ENCODE measurements around the gene POLD4. TPM values are rescaled to one million over a fixed set of nuclear protein-coding genes. Genes with fewer than 3 reads are reported as not detected.
"Not testable (repeated sequence)": the region's sequence is repeated elsewhere in the genome, so short reads cannot be mapped to it uniquely, and the experiment has no call there.

Gene POLD4
- total RNA-seq (64.4 and 74.9 TPM in 2 replicates), polyA plus RNA-seq (49.8 and 51.9 TPM in 2 replicates)

DNA sequence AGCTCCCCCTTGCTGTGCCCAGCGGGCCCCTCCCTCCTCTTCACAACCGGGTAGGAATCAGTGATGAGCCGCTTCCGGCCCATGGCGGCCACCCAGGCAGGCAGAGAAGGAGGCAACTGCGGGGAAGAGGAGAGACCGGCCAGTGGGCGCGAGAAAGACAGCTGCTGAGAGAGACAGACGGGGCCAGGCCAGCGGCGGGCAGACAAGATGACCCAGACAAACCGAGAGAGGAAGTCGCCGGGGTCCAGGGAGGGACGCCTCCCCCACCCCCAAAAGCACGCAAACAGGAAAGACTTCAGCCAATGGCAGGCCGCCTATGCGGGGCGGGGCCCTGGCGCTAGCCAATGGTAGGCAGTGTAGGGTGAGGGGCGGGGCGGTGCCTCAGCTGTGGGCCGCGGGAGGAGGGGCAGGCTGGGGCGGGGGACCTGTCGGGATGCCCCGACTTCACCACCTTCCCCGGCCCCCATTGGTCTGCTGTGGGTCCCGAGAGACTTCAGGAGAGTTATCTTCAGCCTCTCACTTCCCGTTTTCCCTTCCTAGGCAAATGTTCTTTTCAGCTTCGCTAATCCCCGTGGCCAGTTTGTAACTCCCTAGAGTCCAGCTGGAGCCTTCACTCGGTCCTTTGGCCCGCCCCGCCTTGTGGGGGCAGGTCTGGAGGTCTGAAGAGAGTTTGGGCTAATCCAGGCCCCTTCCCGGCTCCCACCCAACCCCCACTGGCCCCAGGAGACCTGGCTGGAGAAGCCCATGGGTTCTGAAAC lies at the start of gene POLD4:
TSS of gene POLD4 (minus strand) at position 230 of the 758 bp plus-strand sequence. CDS start at position 83, 147 bp downstream.
- peak within 1 kb of the TSS; percentile 67 for H3K4me3 ChIP-seq
- TF ChIP-seq, protein P1, sequence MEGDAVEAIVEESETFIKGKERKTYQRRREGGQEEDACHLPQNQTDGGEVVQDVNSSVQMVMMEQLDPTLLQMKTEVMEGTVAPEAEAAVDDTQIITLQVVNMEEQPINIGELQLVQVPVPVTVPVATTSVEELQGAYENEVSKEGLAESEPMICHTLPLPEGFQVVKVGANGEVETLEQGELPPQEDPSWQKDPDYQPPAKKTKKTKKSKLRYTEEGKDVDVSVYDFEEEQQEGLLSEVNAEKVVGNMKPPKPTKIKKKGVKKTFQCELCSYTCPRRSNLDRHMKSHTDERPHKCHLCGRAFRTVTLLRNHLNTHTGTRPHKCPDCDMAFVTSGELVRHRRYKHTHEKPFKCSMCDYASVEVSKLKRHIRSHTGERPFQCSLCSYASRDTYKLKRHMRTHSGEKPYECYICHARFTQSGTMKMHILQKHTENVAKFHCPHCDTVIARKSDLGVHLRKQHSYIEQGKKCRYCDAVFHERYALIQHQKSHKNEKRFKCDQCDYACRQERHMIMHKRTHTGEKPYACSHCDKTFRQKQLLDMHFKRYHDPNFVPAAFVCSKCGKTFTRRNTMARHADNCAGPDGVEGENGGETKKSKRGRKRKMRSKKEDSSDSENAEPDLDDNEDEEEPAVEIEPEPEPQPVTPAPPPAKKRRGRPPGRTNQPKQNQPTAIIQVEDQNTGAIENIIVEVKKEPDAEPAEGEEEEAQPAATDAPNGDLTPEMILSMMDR (IDR thresholded peaks at IDR 0.05; ENCODE audit: low read depth, low read length), result no peak
- no peaks in the 10 kb centered on the region for H3K27me3 ChIP-seq
- peak; percentile 97 to 99 for DNase-seq (ENCODE audit: low read depth in 1 of 2, low spot score in 1 of 2)
- H3K4me1 ChIP-seq (ENCODE audit: low read depth), result peaks cover 10% of the 10 kb centered on the region
- H3K27ac ChIP-seq, result peak within 1 kb of the TSS; percentile 91
- H3K9me3 ChIP-seq (ENCODE audit: low read depth), result no peaks in the 10 kb centered on the region
- H3K36me3 ChIP-seq, result no peaks in the 10 kb centered on the region

DNA sequence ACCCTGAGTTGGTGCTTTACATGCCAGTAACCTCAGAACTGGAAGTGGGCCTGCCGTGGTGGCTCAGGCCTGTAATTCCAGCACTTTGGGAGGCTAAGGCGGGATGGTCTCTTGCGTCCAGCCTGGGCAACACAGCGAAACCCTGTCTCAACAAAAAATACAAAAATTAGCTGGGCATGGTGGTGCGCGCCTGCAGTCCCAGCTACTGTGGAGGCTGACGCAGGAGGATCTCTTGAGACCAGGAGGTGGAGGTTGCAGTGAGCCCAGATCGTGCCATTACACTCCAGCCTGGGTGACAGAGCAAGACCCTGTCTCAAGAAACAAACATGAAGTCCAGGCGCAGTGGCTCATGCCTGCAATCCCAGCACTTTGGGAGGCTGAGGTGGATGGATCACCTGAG lies 49.7 kb upstream of the POLD4 start:
- H3K27me3 ChIP-seq; H3K4me3 ChIP-seq; H3K9me3 ChIP-seq (ENCODE audit: low read depth); H3K36me3 ChIP-seq; H3K27ac ChIP-seq; DNase-seq (ENCODE audit: low read depth in 1 of 2, low spot score in 1 of 2): not testable (repeated sequence)
- H3K4me1 ChIP-seq (ENCODE audit: low read depth), result peaks cover 10% of the 10 kb centered on the region

DNA sequence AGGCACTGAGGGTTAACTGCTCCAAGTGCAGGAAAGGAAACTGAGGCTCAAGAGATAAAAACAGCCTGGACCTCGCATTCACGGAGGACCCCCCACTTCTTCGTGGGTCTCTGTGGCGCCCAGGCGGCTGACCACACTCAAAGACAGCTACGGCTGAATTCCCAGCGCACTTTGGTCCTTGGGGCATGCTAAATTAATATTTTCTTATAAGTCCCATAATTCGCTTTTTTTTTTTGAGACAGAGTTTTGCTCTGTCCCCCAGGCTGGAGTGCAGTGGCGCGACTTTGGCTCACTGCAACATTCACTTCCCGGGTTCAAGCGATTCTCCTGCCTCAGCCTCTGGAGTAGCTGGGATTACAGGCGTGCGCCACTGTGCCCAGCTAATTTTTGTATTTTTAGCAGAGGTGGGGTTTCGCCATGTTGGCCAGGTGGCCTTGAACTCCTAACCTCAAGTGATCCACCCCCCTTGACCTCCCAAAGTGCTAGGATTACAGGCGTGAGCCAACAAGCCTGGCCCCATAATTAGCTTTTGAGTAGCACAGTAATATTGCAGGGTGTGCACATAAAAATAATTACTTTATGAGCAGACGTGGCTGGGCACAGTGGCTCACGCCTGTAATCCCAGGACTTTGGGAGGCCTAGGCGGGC lies 49.0 kb upstream of the POLD4 start:
- peaks cover 10% of the 10 kb centered on the region for H3K4me1 ChIP-seq (ENCODE audit: low read depth)
- H3K27ac ChIP-seq, result peak overlapping the region; percentile 58
- peaks cover 17% of the 10 kb centered on the region for H3K36me3 ChIP-seq
- DNase-seq (ENCODE audit: low read depth in 1 of 2, low spot score in 1 of 2); H3K4me3 ChIP-seq; H3K9me3 ChIP-seq (ENCODE audit: low read depth); H3K27me3 ChIP-seq: not testable (repeated sequence)

DNA sequence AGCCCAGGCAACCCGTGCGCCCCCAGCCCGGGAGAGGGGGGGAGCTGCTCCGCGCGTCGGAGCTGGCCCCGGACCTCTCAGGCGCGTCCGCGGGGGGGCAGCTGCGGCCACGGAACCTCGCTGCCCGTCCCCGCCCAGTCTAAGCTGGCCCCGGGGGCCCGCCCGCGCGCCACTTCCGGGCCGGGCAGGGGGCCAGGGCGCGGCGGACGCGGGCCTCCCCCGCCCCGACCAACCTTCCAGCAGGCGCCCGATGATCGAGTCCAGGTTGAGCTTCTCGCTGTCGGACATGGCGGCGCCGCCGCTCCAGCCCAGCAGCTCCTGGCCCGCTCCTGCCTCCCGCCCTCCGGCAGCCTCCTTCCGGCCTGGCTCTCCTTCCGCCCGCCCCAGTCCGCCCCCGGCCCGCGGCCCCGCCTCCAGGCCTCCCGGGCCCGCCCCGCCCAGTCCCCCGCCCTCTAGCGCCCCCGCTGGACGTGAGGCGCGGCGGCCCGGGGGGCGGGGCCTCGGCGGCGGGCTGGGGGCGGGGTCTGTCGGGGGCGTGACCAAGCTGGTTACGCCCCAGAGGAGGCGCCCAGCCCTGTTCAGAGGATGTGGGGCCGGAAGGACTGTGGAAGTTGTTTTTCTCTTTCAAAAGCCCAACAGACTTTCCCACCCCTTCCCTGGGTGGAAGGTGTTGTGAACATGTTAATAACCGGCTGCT lies 48.3 kb upstream of the POLD4 start, which contains the start of gene PPP1CA:
TSS of gene PPP1CA (minus strand) at position 364 of the 697 bp plus-strand sequence. CDS start at position 288, 76 bp downstream.
- TF ChIP-seq, protein P1 (IDR thresholded peaks at IDR 0.05; ENCODE audit: low read depth, low read length), result peak; percentile 13
- H3K27ac ChIP-seq, result peak within 1 kb of the TSS; percentile 90
- peaks cover 10% of the 10 kb centered on the region for H3K4me1 ChIP-seq (ENCODE audit: low read depth)
- DNase-seq (ENCODE audit: low read depth in 1 of 2, low spot score in 1 of 2), result peak; percentile 93 to 95
- H3K27me3 ChIP-seq, result no peaks in the 10 kb centered on the region
- H3K4me3 ChIP-seq, result peak within 1 kb of the TSS; percentile 73
- H3K9me3 ChIP-seq (ENCODE audit: low read depth), result no peaks in the 10 kb centered on the region
- H3K36me3 ChIP-seq, result peaks cover 20% of the 10 kb centered on the region

DNA sequence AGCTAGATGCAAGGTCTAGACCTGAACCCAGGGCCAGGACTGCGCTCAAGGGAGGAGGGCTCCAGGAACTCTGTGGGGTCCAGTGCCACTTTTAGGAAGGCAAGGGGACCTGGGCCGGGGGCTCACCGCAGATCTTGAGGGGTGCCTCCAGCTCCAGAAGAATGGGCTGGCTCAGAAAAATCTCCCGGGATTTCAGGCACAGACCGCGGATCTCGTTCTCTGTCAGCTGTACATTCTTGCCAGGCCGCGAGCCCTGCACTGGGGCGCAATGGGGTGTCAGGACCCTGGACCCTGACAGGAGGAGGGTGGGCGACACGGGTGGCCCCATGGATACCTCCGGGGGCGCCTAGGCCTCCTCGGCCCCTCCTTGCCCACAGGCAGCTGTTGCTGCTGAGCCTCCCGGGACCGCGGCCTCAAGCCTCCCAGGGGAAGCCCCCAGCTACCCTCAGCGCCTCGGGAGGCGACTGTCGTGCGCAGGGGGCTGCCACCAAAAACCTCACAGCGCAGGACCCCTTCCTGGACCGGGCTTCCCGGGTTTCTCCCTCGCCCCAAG lies 47.7 kb upstream of the POLD4 start:
- TF ChIP-seq, protein P1 (IDR thresholded peaks at IDR 0.05; ENCODE audit: low read depth, low read length), result no peak

DNA sequence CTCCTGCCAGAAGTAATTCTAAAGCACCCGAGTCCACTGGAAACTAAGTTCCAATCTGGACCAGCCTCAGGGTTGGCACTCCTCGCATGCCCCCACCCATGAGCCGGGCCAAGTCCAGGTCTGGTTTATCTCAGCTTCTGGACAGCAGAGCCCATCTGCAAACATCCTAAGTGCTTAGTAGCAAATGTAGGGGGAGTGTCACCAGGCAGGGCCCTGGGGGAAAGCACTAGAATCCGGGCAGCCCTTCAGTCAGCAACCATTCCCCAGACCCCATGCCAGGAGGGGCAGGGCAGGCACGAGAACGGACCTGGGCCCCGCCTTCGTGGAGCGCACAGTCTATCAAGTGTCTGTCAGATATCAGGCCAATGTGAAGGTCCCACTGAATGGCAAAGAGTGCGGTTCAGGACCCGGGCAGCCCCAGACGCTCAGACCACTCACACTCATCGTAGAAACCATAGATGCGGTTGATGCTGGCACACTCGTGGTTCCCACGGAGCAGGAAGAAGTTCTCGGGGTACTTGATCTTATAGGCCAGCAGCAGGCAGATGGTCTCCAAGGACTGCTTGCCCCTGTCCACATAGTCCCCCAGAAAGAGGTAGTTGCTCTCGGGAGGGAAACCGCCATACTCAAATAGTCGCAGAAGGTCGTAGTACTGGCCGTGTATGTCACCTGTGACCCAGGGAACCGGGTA lies 47.0 kb upstream of the POLD4 start:
- no peak overlapping the region for H3K27ac ChIP-seq
- peaks cover 20% of the 10 kb centered on the region for H3K36me3 ChIP-seq
- no peaks in the 10 kb centered on the region for H3K9me3 ChIP-seq (ENCODE audit: low read depth)
- peak overlapping the region; percentile 73 for H3K4me3 ChIP-seq
- peaks cover 10% of the 10 kb centered on the region for H3K4me1 ChIP-seq (ENCODE audit: low read depth)
- DNase-seq (ENCODE audit: low read depth in 1 of 2, low spot score in 1 of 2), result peak in 1 of 2 donors; percentile 6
- H3K27me3 ChIP-seq, result no peaks in the 10 kb centered on the region
- TF ChIP-seq, protein P1 (IDR thresholded peaks at IDR 0.05; ENCODE audit: low read depth, low read length), result no peak

More for the DNA sequence above, 47.7 kb upstream of the POLD4 start:
- Histone ChIP-seq H3K9me3 (ENCODE audit: low read depth) (no peaks in the 10 kb centered on the region), H3K4me1 (ENCODE audit: low read depth) (peaks cover 10% of the 10 kb centered on the region), H3K27ac (peak overlapping the region; percentile 90), H3K27me3 (no peaks in the 10 kb centered on the region), H3K4me3 (peak overlapping the region; percentile 73), H3K36me3 (peaks cover 20% of the 10 kb centered on the region)
- peak in 1 of 2 donors; percentile 21 for DNase-seq (ENCODE audit: low read depth in 1 of 2, low spot score in 1 of 2)
